HCT116 (cell line): ENCODE results near the gene C12orf57.

Experiments used
- CEBPB ChIP-seq: IDR thresholded peaks from 2 replicates; pipeline ENCODE4 v1.6.1; 2012; ENCODE audit warnings: low read depth
- YY1 ChIP-seq: IDR thresholded peaks from 2 replicates; pipeline ENCODE4 v1.6.1; 2011; ENCODE audit warnings: low read length, low read depth, moderate library complexity, mild to moderate bottlenecking; ENCODE audit not compliant: insufficient replicate concordance; ENCODE audit errors: extremely low read depth
- ZNF274 ChIP-seq: fragments of 200-500 bp; sonication (Bioruptor generic); IDR thresholded peaks from 2 replicates; pipeline ENCODE4 v1.6.1; 2014; ENCODE audit warnings: mild to moderate bottlenecking, low read depth, low read length, inconsistent platforms
- TF ChIP-seq, protein P1 (sequence below), 3 experiments: fragments of 200-600 bp in 1 of 3; sonication (generic) in 1 of 3; IDR thresholded peaks in 2 of 3; conservative IDR thresholded peaks in 1 of 3; 2 replicates each; pipeline ENCODE4 v1.5.1; 2012 to 2017; ENCODE audit warnings: low read depth in 2 of 3, low read length in 2 of 3, antibody characterized with exemption in 1 of 3, borderline replicate concordance in 1 of 3, control low read depth in 1 of 3, mild to moderate bottlenecking in 1 of 3, mixed read lengths in 1 of 3, mixed run types in 1 of 3, moderate library complexity in 1 of 3; ENCODE audit not compliant: insufficient read depth in 1 of 3

DNA sequence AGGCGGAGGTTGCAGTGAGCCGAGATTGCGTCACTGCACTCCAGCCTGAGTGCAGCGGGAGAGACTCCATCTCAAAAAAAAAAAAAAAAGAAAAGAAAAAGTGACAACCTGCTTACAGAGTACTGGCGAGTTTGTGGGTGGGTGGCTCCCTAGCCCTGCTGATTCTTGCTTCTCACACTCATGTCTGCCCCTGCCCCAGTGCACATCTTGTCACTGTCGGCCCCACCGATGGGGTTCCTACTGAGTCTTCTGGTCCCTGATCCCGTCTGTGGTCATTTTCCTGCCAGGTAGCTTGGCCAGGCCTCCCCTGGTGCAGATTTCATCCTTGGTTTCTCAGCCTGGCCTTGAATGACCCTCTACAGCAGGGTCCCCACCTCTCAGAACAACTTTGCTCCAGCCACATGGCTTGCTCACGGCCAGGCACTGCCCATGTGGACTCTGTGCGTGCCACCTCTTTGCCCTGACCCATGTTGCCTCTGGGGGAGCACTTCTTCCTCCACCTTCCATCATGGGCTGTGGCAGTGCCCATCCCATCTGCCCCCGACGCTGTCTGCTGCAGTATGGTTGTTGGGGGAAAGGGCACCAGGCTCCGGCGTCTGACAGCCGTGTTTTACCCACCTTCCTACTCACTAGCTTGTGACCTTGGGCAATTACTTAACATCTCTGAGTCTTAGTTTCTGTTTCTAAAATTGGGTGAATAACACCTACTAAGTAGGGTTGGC, 5.2 kb downstream of the C12orf57 start:
- TF ChIP-seq CEBPB (no peak), YY1 (no peak), ZNF274 (no peak)
- TF ChIP-seq, protein P1, sequence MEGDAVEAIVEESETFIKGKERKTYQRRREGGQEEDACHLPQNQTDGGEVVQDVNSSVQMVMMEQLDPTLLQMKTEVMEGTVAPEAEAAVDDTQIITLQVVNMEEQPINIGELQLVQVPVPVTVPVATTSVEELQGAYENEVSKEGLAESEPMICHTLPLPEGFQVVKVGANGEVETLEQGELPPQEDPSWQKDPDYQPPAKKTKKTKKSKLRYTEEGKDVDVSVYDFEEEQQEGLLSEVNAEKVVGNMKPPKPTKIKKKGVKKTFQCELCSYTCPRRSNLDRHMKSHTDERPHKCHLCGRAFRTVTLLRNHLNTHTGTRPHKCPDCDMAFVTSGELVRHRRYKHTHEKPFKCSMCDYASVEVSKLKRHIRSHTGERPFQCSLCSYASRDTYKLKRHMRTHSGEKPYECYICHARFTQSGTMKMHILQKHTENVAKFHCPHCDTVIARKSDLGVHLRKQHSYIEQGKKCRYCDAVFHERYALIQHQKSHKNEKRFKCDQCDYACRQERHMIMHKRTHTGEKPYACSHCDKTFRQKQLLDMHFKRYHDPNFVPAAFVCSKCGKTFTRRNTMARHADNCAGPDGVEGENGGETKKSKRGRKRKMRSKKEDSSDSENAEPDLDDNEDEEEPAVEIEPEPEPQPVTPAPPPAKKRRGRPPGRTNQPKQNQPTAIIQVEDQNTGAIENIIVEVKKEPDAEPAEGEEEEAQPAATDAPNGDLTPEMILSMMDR (IDR thresholded peaks at IDR 0.05 in 2 of 3, conservative IDR thresholded peaks at IDR 0.05 in 1 of 3; ENCODE audit: borderline replicate concordance in 1 of 3, insufficient read depth in 1 of 3, low read depth in 2 of 3, low read length in 2 of 3), result peak in 2 of 3 experiments; percentile 31 to 36; a peak in 4 of 6 replicates
